ENCODE measurements around the gene KRTAP2-4.
"Not testable (repeated sequence)": the region's sequence is repeated elsewhere in the genome, so short reads cannot be mapped to it uniquely, and the experiment has no call there.

Gene KRTAP2-4

DNA sequence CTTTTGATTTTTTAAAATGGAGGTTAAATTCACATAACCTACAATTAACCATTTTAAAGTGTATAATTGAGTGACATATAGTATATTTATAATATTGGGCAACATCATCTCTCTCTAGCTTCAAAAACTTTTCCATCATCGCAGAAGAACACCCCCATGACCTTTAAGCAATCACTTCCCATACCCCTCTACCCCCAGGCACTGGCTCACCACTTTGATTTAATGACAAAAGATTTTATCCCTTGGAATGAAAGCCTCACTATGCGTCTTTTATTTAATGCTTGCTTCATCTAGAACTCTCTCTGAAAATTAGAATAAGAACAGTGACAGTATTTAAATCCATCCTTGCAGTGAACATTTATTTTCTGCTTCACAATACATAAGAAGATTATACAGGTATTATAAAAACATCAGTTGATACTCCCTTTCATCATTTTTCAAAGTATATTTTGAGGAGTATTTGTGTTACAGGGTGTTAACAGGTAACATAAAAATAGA, 27.8 kb downstream of the KRTAP2-4 start:
- no peak for DNase-seq (ENCODE audit: low spot score)

DNA sequence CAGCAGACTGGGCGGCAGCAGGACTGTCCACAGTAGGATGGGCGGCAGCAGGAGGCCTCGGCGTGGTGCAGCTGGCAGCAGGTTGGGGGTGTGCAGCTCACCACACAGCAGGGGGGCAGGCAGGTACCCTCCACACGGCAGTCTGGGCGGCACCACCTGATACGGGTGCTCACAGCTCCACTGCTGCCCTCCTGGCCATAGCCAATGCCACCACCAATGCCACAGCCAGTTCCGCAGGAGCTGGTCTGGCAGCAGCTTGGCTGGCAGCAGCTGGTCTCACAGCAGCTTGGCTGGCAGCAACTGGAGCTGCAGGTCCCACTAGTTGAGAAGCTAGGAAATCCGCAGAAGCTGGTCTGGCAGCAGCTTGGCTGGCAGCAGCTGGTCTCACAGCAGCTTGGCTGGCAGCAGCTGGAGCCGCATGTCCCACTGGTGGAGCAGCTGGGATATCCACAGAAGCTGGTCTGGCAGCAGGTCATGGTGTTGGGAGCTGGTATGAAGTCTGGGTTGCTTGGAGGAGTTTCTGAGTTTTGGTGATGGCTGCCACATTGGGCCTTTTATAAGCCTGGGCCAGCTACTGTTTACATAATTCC, 31.2 kb downstream of the KRTAP2-4 start, which contains the start of gene KRTAP1-3:
Gene KRTAP1-3, minus strand, starts transcription at position 529 of the 590 bp plus-strand sequence. Its CDS starts 53 bp downstream, at position 476.
- DNase-seq (ENCODE audit: low spot score): not testable (repeated sequence)

DNA sequence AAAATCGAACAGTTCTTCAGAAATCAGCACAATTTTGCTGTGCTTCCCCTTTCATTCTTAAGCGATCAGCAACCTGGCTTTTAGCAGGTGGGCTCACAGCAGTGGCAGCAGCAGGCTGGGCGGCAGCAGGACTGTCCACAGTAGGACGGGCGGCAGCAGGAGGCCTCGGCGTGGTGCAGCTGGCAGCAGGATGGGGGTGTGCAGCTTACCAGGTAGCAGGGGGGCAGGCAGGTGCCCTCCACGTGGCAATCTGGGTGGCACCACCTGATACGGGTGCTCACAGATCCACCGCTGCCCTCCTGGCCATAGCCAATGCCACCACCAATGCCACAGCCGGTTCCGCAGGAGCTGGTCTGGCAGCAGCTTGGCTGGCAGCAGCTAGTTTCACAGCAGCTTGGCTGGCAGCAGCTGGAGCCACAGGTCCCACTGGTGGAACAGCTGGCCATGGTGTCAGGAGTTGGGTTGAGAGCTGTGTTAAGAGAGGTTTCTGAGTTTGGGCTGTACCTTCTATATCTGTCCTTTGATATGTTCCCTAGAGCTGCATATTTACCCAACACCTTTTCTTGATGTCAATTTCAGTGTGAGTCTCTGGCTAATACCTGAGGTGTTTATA, 35.9 kb downstream of the KRTAP2-4 start, which contains the start of gene KRTAP1-4:
Gene KRTAP1-4, minus strand, starts transcription at position 563 of the 613 bp plus-strand sequence. Its CDS starts 117 bp downstream, at position 446.
- no peak for DNase-seq (ENCODE audit: low spot score)

DNA sequence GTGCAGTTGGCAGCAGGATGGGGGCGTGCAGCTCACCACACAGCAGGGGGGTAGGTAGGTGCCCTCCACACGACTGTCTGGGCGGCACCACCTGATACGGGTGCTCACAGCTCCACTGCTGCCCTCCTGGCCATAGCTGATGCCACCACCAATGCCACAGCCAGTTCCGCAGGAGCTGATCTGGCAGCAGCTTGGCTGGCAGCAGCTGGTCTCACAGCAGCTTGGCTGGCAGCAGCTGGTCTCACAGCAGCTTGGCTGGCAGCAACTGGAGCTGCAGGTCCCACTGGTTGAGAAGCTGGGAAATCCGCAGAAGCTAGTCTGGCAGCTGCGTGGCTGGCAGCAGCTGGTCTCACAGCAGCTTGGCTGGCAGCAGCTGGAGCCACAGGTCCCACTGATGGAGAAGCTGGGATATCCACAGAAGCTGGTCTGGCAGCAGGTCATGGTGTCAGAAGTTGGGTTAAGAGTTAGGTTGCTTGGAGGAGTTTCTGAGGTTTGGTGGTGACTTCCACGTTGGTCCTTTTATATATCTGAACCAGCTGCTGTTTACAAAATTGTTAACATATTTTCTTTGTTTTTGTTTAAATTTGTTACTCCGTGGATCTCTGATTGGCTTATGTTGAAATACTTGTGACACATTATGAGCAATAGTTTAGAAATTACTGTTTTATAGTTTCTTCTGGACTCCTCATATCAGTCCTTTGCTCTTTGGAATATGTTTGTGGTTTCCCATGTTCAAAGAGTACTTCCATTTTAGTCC, 38.8 kb downstream of the KRTAP2-4 start, which contains the start of gene KRTAP1-5:
Gene KRTAP1-5, minus strand, starts transcription at position 494 of the 757 bp plus-strand sequence. Its CDS starts 53 bp downstream, at position 441.
- DNase-seq (ENCODE audit: low spot score): no peak

DNA sequence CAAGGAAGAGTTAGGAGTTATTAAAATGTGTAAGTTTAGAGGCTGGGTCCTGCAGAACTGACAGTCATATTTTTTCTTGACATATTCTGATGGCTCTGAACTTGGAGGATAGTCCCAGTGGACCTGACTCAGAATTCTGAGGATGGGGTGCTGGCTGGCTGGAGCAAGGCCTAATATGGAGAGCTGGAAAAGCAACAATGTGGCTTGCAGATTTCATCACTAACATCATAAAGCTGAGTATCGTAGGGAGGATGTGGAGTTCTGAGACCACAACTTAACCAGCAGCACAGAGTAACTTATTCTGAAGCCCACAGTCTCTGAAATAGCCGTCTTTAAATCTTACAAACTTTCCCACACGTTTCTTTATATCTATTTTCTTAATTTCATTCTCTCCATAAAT, 41.0 kb downstream of the KRTAP2-4 start:
- no peak for DNase-seq (ENCODE audit: low spot score)

DNA sequence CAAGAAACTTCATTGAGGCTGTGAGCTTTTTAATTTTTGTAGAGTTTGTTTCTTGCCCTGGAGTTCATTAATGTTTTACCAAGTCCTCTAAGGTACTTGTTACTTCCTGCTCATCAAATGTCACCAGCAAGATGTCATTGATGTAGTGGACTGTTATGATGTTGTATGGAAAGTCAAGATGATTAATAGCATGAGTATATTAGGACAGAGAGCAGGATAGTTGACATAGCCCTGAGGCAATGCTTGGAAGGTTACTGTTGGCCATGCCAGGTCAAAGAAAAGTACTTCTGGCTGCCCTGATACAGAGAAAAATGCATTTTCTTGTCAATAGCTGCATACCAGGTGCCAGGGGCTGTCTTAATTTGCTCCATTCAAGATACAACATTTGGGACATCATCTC, 45.3 kb downstream of the KRTAP2-4 start:
- no peak for DNase-seq (ENCODE audit: low spot score)

DNA sequence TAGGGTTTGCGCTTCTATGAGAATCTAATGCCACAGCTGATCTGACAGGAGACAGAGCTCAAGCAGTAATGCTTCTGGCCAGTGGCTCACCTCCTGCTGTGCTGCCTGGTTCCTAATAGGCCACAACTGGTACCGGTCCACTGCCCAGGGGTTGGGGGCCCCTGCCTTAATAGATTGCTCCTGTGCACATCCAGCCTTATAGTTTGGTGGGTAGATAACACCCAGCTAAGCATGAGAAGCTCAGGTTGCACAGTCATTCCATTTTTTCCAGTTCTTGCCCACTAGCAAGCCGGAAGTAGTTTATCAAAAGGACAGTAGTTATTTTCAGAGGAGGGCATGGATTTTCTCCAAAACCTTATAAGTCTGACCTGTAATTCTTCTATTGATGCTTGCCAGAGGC, 46.3 kb downstream of the KRTAP2-4 start:
- DNase-seq (ENCODE audit: low spot score): no peak

DNA sequence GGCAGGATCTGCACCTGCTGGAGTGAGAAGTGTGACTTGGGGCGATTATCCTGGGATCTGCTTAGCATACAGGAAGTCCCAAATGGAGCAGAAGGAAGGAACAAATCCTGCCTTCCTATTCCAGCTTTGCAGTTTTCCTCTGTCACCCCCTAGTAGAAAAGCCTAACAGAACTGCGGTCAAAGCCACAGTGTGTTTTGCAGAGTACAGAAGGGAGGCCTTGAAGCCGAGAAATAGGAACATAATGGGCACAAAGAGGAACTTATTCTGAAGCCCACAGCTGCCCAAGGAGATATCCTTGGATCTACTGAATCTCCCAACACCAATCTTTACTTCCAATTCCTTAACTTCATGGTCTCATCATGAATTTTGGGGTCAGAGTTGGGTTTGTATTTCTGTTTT, 47.1 kb downstream of the KRTAP2-4 start:
- DNase-seq (ENCODE audit: low spot score): no peak

DNA sequence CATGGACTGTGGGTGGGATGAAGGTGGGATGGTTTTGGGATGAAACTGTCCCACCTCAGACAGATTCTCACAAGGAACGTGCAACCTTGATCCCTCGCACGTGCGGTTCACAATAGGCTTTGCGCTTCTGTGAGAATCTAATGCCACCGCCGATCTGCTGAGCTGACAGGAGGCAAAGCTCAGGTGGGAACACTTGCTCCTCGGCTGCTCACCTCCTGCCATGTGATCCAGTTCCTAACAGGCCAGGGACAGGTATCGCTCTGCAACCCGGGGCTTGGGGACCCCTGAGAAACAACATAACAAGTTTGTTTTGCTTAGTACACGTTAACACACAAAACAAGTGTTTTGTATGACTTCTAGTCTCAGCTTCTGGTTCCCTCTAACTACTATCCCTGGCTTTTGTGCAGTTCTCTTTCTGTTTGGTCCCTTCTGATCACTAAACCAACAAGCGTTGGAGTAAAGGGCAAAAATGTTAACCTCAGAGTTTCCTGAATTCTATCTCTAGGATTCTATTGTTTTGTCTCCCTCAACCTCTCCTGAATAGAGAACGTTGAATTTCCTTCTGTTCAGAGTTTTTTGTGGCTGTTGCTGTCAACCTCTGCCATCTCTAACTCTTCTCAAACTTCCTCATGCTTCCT, 49.0 kb downstream of the KRTAP2-4 start:
- no peak for DNase-seq (ENCODE audit: low spot score)

DNA sequence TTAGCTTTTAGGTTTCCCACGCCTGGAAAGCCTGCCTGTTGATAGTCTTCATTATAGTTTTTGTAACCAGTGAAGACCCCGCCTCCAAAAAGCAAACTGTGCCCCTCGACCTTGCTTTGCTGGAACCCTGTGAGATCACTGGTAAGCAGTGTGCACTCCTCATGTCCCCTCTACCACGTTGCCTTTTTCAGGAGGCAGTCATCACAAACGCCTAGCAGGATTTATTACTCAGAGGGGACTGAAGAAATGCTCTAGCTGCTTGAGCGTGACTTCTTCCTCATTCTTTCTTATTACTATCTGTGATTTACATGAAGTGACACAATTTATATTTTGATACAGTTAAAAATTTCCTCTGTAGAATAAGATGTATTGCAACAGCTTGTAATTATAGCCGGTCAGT, 50.2 kb downstream of the KRTAP2-4 start:
- DNase-seq (ENCODE audit: low spot score): no peak
